GM18508 (cell line): Measurements from ENCODE around the gene FAM83E.
"Not testable (repeated sequence)": the region's sequence is repeated elsewhere in the genome, so short reads cannot be mapped to it uniquely, and the experiment has no call there.

Experiments
- ATAC-seq: cut with Tn5 transposase; IDR thresholded peaks from one replicate; pipeline ENCODE4 v1.9.1; 2021; ENCODE audit warnings: moderate number of reproducible peaks; ENCODE audit not compliant: insufficient read depth, unreplicated experiment

Gene FAM83E

GRCh38 chr19:48614436-48615230 lies at the start of gene FAM83E:
Gene FAM83E (minus strand): TSS chr19:48615076. CDS start chr19:48613372, 1,704 bp downstream.
- ATAC-seq = no peak

GRCh38 chr19:48664476-48664875 lies 49.6 kb upstream of the FAM83E start:
- ATAC-seq = no peak

DNA sequence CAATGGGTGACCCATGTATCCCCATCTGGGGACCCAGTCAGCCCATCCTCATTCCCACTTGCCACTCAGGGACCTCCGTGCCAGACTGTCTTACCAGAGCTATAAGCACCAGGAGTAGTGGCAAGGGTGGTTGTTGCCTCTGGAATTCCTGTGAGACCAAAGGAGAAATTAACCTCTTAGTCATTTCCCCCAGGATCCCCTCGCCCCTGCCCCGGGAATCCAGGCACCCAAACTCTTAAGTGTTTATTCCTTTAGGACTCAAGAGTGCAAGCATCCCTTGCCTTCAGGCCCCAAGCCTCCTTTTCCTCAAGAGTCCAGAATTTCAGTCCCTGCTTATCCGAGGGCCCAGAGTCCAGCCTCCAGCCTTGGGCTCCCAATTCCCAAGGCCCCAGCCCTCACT lies 48.8 kb upstream of the FAM83E start:
- ATAC-seq = no peak

- ATAC-seq = no peak
These were observed 46.8 kb upstream of the FAM83E start for GRCh38 chr19:48661711-48662090.

DNA sequence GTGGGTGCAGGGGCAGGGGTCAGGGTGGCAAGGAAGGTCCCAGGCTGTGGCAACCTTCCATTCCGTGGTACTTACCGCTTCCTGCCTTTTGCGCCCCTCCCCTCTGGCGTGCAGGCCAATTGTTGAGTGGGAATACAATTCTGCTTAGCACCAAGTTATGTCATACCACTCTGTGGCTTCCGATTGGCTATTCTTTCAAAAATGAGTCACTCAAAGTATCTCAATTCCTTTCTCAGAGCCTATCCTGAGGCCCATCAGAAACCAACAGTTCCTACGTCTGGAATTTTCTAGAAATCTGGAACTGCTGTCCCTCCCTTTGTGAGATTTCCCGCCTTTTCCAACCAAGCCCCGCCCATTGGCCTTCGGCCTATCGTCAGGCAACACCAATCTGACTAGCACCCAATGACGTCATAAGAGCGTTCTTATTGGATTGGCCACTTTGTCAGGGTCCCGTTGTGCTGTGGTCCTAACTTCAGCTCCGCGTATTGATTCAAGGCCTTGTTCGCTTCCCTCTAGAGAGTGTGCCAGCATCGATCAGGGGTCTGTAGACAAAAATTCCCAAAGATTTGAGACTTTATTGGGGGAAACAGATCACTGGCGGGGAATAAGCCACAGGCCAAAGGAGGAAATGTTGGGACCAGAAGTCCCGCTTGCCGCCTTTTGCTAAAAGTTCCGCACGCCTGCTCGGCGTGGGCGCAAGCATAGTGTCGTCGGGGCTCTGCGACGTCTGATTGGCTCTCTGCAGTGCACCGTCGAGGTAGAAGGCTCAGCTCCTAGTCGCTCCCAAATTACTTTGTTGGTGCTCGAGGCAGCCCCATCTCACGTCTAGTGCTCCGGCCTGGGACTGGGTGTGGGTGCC lies 46.2 kb upstream of the FAM83E start:
- ATAC-seq = peak; percentile 62

DNA sequence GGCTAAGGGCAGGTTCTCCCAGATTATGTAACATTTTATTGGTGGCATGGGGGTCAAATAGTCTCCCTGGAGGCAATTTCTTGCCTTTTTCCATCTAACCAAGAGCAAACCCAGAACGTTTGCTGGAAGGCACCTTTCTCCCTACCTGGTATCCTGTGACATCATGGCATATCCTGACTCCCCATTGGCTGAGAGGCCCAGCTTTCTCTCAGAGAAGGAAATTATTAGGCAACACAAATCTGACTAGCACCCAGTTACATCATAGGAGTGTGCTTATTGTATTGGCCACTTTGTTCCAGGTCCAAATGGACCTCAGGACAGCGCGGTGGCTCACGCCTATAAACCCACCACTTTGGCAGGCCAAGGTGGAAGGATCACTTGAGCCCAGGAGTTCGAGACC lies 44.9 kb upstream of the FAM83E start:
- no peak for ATAC-seq

DNA sequence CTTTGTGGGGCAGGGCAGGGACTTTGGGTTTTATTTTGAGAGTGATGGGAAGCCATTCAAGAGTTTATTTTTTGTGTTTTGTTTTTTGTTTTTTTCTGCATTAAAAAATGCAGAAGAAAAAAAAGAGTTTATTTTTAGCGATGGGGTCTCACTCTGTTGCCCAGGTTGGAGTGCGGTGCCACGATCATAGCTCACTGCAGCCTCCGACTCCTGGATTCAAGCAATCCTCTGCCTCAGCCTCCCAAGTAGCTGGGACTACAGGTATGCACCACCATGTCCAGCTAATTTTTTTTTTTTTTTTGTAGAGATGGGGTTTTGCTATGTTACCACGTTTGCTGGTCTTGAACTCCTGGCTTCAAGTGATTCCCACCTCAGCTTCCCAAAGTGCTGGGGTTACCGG lies 43.6 kb upstream of the FAM83E start:
- ATAC-seq = no peak

GRCh38 chr19:48657828-48658227 lies 43.0 kb upstream of the FAM83E start:
- ATAC-seq = not testable (repeated sequence)

DNA sequence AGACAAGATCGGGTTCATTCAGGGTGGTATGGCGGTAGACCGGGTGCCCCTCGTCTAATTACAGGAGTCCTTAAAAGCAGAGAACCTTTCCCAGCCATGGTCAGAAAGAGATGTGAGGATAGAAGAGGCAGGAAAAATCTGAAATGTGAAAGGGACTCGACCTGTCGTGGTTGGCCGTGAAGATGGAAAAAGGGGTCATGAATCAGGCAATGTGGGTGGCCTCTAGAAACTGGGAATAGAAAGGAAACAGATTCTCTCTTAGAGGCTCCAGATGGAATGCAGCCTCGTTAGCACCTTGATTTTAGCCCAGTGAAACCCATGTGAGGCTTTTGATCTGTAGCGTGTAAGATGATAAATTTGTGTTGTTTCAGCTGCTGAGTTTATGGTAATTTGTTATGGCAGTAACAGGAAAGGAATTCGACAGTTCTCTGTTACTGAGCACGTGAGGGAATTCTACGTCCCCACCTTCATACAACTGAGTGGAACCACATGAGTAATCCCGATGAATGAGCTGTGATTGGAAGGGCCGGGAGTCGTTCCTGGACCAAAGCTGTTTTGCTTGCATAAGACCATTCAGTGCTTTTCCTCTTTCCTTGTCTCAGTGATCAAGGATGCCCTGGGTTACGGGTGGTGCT lies 42.1 kb upstream of the FAM83E start:
- ATAC-seq = no peak

DNA sequence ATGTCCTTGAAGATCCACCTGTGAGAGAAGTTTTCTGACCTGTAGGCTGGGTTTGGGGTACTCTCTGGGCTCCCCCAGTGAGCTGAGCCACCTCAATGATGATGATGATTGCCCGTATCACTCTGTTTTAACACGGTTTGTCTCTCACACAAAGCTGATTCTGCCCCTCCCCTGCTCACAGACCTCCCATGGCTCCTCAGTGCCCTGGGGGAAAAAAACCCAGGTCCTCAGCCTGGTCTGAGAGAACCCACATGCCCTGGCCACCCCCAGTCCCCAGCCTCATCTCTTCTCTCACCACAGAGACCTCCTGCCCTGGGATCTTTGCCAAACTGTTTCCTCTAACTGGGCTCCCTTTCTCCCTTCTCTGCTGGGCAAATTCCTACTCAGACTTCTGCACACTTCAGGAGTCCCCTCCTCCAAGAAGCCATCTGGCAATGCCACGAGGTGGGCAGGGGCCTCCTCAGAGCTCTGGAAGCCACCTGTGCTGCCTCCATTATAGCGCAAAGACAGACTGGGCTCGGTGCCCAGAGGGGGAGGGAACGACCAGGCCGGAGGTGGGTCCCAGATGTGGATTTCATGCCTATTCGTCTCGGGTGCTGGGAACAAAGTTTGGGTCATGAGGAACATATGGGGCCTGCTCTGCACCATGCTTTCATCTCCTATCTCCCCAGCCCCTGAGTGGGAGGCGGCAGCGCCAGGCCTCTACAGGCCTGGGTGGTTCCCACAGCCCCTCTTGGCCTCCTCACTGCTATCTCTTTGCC lies 39.6 kb upstream of the FAM83E start:
- ATAC-seq = no peak

DNA sequence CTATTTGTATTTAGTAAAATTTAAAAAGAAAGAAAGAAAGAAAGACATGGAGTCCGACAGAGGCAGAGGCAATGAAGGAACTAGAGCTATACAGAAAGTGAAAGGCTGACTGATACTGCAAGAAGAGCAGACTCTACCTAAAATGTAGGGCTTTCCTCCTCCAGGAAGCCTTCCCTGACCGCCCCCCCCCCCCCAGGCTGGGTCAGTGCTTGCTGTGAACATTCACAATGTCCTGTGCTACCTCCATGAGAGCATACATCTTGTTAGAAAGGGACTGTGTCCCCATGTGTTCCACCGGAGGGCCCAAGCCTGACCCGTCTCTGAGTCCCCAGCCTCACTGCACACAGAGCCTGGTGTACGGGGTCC lies 36.8 kb upstream of the FAM83E start:
- no peak for ATAC-seq

DNA sequence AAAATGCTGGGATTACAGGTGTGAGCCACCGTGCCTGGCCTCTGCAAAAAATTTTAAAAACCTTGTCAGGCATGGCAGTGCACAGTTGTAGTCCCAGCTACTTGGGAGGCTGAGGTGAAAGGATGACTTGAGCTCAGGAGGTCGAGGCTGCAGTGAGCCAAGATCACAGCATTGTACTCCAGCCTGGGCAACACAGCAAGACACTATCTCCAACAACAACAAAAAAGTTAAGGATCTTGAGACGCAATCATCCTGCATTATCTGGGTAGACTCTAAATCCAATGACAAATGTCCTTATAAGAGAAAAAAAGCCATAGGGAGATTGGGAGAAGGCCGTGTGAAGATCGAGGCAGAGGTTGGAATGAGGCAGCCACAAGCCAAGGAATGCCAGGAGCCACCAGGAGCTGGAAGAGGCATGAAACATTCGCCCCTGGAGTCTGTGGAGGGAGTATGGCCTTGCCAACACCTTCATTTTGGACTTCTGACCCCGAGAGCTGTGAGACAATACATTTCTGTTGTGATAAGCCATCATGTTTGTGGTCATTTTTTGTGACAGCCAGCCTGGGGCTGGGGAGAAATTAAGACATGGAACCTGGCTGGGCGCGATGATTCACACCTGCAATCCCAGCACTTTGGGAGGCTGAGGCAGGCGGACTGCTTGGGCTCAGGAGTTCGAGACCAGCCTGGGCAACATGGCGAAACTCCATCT lies 36.3 kb upstream of the FAM83E start:
- ATAC-seq = no peak

- ATAC-seq = no peak
These were observed 33.3 kb upstream of the FAM83E start for GRCh38 chr19:48648134-48648533.

- ATAC-seq = no peak
These were observed 31.9 kb upstream of the FAM83E start for GRCh38 chr19:48646722-48647216.

DNA sequence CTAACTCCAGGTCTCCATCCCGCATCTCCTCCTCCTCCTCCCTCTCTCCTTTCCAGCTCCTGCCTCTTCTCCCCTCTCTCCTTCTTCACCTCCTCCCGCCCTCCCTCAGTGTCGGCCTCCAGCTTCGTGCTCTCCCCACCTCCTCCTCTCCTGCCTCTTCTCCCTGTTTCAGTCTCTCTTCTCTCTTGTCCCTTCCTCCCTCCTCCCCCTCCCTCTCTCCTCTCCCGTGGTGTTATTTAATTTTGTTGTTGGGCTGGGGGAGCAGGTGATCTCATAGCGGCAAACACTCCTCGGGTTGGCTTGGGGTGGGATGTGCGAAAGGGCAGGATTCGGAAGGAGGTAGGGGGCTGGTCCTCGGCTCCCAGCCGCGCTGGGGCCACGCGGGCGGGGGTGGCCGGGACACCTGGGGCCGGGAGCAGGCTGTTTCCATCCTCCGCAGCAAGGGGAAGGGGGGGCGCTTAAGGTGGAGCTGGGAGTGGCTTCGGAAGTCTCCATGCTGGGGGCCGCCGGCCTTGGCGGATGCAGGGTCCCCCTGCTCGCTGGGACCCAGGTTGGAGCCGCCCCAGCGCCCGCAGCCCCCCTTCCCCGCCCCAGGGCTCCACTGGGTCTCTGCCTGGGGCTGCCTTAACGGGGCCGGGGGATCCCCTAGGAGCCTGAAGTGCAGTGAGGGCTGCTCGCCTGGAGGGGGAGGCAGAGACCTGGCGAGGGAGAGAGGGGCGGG lies 31.3 kb upstream of the FAM83E start, which contains the start of gene CA11:
Gene CA11, minus strand, starts transcription at position 187 of the 721 bp plus-strand sequence. CDS start 555 bp downstream, outside the sequence.
- no peak for ATAC-seq

DNA sequence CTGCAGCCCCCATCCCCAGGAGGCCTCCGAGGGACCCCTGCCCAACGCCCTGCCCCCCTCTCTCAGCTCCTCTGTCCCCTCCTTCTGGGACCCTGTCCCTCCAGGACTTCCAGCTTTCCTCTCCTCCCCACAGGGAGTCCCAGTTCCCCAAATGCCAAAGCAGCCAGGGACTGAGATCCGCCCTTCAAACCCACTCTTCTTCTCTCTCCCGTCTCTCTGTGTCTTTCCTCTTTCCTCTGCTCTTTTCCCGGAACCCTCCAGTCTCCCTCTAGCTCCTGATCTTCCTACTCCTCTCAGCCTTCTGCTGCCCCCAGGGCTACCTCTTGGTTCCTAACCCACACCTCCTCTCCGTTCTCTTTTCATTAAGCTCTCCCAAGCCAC lies 30.7 kb upstream of the FAM83E start:
- no peak for ATAC-seq

- ATAC-seq = no peak
These were observed 30.2 kb upstream of the FAM83E start for GRCh38 chr19:48644839-48645619.

GRCh38 chr19:48644355-48644754 lies 29.5 kb upstream of the FAM83E start:
- ATAC-seq = no peak
